H1 (cell line): ENCODE results near the gene CDC42BPB. TPM values are rescaled to one million over a fixed set of nuclear protein-coding genes. Genes with fewer than 3 reads are reported as not detected.
A peak's percentile ranks its signal among the peaks of the same experiment; 100 is the strongest.

Experiments
- CTCF ChIA-PET: fragments of 300-600 bp; sonication (Branson Sonifier 250); formaldehyde crosslinking; loops from one replicate; lab custom pipeline; 2021; ENCODE audit not compliant: partially characterized antibody; lab: Charles Lee
- POLR2A ChIA-PET: fragments of 300-600 bp; sonication (Branson Sonifier 250); formaldehyde crosslinking; loops from one replicate; lab custom pipeline; 2021; ENCODE audit warnings: inconsistent platforms; ENCODE audit not compliant: partially characterized antibody; lab: Charles Lee
- DNase-seq, 2 experiments: peaks; one replicate each; pipeline versions ENCODE4 v3.0.0 to v3.0.0-alpha.2; 2010 to 2022; ENCODE audit warnings: low spot score in 2 of 2, low read depth in 1 of 2, mixed read lengths in 1 of 2
- FAIRE-seq: peaks from 2 replicates; lab custom pipeline; 2011; peaks lifted over from hg19 to GRCh38; lab: Jason Lieb, UNC
- H2AFZ ChIP-seq: 2 replicates; pipeline ENCODE4 v1.8.1; 2012; ENCODE audit warnings: low read length, inconsistent platforms
- H2AK5ac ChIP-seq: 2 replicates; pipeline ENCODE4 v1.6.1; 2013; ENCODE audit warnings: low read depth, low read length
- H2BK120ac ChIP-seq: replicated peaks from 2 replicates; pipeline ENCODE3; 2013; ENCODE audit warnings: low read depth, low read length, inconsistent platforms
- H2BK12ac ChIP-seq: 2 replicates; pipeline ENCODE4 v1.6.1; 2013; ENCODE audit warnings: low read depth, low read length
- H2BK15ac ChIP-seq: 2 replicates; pipeline ENCODE4 v1.6.1; 2013; ENCODE audit warnings: low read length
- H2BK20ac ChIP-seq: 2 replicates; pipeline ENCODE4 v1.6.1; 2013; ENCODE audit warnings: low read length
- H2BK5ac ChIP-seq: 2 replicates; pipeline ENCODE4 v1.6.1; 2013; ENCODE audit warnings: low read depth, low read length
- H3K14ac ChIP-seq: 2 replicates; pipeline ENCODE4 v1.6.1; 2013; ENCODE audit warnings: inconsistent platforms; ENCODE audit not compliant: insufficient read length
- H3K18ac ChIP-seq: 2 replicates; pipeline ENCODE4 v1.6.1; 2013; ENCODE audit warnings: low read length; ENCODE audit errors: extremely low read depth
- H3K23ac ChIP-seq: 2 replicates; pipeline ENCODE4 v1.6.1; 2013; ENCODE audit warnings: inconsistent platforms; ENCODE audit not compliant: insufficient read length
- H3K23me2 ChIP-seq: 2 replicates; pipeline ENCODE4 v1.6.1; 2013; ENCODE audit warnings: low read depth, low read length
- H3K27ac ChIP-seq: 2 replicates; pipeline ENCODE4 v1.6.1; 2011; ENCODE audit warnings: low read depth, low read length, inconsistent platforms
- H3K27me3 ChIP-seq, 4 experiments: replicated peaks in 1 of 4; 1 replicate in 1 of 4; 2 replicates in 3 of 4; pipeline versions ENCODE4 v1.6.1 to v1.8.1; 2011 to 2013; ENCODE audit warnings: low read length in 3 of 4, mild to moderate bottlenecking in 3 of 4, inconsistent platforms in 2 of 4, mixed read lengths in 2 of 4, moderate library complexity in 1 of 4; ENCODE audit not compliant: control insufficient read depth in 3 of 4, insufficient read depth in 3 of 4; ENCODE audit errors: extremely low read depth in 1 of 4
- H3K36me3 ChIP-seq, 4 experiments: 2 replicates each; pipeline versions ENCODE4 v1.6.1 to v1.8.1; 2011 to 2013; ENCODE audit warnings: mild to moderate bottlenecking in 4 of 4, low read length in 3 of 4, moderate library complexity in 2 of 4, control low read depth in 1 of 4, inconsistent platforms in 1 of 4; ENCODE audit not compliant: insufficient read depth in 4 of 4, control insufficient read depth in 2 of 4
- H3K4ac ChIP-seq: replicated peaks from 2 replicates; pipeline ENCODE3; 2013; ENCODE audit warnings: low read length, low read depth, mixed read lengths, inconsistent platforms; ENCODE audit not compliant: insufficient read length
- H3K4me1 ChIP-seq, 4 experiments: replicated peaks in 1 of 4; 1 replicate in 1 of 4; 2 replicates in 3 of 4; pipeline versions ENCODE4 v1.6.1 to v1.8.1; 2011 to 2013; ENCODE audit warnings: low read length in 3 of 4, inconsistent platforms in 2 of 4, mixed read lengths in 1 of 4; ENCODE audit not compliant: insufficient read depth in 4 of 4, control insufficient read depth in 3 of 4
- H3K4me2 ChIP-seq, 2 experiments: 2 replicates each; pipeline versions ENCODE4 v1.6.1 to v1.8.1; 2011 to 2013; ENCODE audit warnings: low read depth in 2 of 2, low read length in 2 of 2, control low read depth in 1 of 2, inconsistent platforms in 1 of 2, mild to moderate bottlenecking in 1 of 2; ENCODE audit not compliant: insufficient read depth in 1 of 2
- H3K4me3 ChIP-seq, 4 experiments: fragments of 200-600, 300-600 bp in 1 of 4; sonication (generic), shearing (Covaris generic), sonication (Bioruptor Twin) in 1 of 4; 2 replicates each; pipeline versions ENCODE4 v1.5.1 to v1.8.1; 2011 to 2016; ENCODE audit warnings: low read length in 4 of 4, low read depth in 3 of 4, control low read depth in 2 of 4, inconsistent platforms in 2 of 4, mild to moderate bottlenecking in 2 of 4, mixed read lengths in 1 of 4, moderate library complexity in 1 of 4; ENCODE audit not compliant: insufficient read depth in 2 of 4; ENCODE audit errors: extremely low read depth in 1 of 4
- H3K56ac ChIP-seq: replicated peaks from 2 replicates; pipeline ENCODE3; 2013; ENCODE audit warnings: low read depth, mild to moderate bottlenecking, mixed read lengths, low read length, inconsistent platforms; ENCODE audit not compliant: insufficient read length
- H3K79me1 ChIP-seq: 2 replicates; pipeline ENCODE4 v1.6.1; 2013; ENCODE audit warnings: low read depth, low read length, control low read depth
- H3K79me2 ChIP-seq, 2 experiments: 2 replicates each; pipeline versions ENCODE4 v1.6.1 to v1.8.1; 2012 to 2013; ENCODE audit warnings: low read length in 2 of 2, mild to moderate bottlenecking in 2 of 2, inconsistent platforms in 1 of 2; ENCODE audit not compliant: insufficient read depth in 2 of 2, control insufficient read depth in 1 of 2
- H3K9ac ChIP-seq, 4 experiments: replicated peaks in 1 of 4; 1 replicate in 1 of 4; 2 replicates in 3 of 4; pipeline versions ENCODE4 v1.6.1 to v1.8.1; 2011 to 2013; ENCODE audit warnings: low read depth in 3 of 4, low read length in 3 of 4, control low read depth in 2 of 4, mild to moderate bottlenecking in 2 of 4, moderate library complexity in 2 of 4, inconsistent platforms in 1 of 4; ENCODE audit errors: extremely low read depth in 1 of 4
- H3K9me3 ChIP-seq, 2 experiments: 2 replicates each; pipeline versions ENCODE4 v1.6.1 to v1.8.1; 2012 to 2013; ENCODE audit warnings: mild to moderate bottlenecking in 2 of 2, moderate library complexity in 2 of 2, control low read depth in 1 of 2, inconsistent platforms in 1 of 2, low read depth in 1 of 2, low read length in 1 of 2, mixed read lengths in 1 of 2; ENCODE audit not compliant: insufficient read depth in 2 of 2
- H4K20me1 ChIP-seq, 2 experiments: replicated peaks in 1 of 2; 2 replicates each; pipeline versions ENCODE3 to v1.8.1; 2011 to 2013; ENCODE audit warnings: inconsistent platforms in 2 of 2, low read length in 2 of 2, mild to moderate bottlenecking in 1 of 2; ENCODE audit not compliant: insufficient read depth in 2 of 2, control insufficient read depth in 1 of 2
- H4K5ac ChIP-seq: 2 replicates; pipeline ENCODE4 v1.6.1; 2013; ENCODE audit warnings: low read length, low read depth, mixed read lengths, inconsistent platforms; ENCODE audit not compliant: insufficient read length
- H4K8ac ChIP-seq: 2 replicates; pipeline ENCODE4 v1.8.0; 2013; ENCODE audit warnings: mild to moderate bottlenecking, moderate library complexity, low read length, inconsistent platforms; ENCODE audit not compliant: insufficient read depth; ENCODE audit errors: extremely low read depth
- H4K91ac ChIP-seq: replicated peaks from 2 replicates; pipeline ENCODE3; 2013; ENCODE audit warnings: low read length, mixed read lengths, inconsistent platforms; ENCODE audit not compliant: insufficient read length
- KDM1A ChIP-seq: fragments of 200-600, 300-600 bp; sonication (generic); IDR thresholded peaks from 2 replicates; pipeline ENCODE4 v1.7.1; 2016; ENCODE audit warnings: mild to moderate bottlenecking, low read length, borderline replicate concordance
- KDM5A ChIP-seq: fragments of 200-600 bp; IDR thresholded peaks from 2 replicates; pipeline ENCODE4 v1.7.1; 2012; ENCODE audit warnings: mild to moderate bottlenecking, low read length, inconsistent platforms, mixed read lengths
- MAX ChIP-seq: IDR thresholded peaks from 2 replicates; pipeline ENCODE4 v1.6.1; 2012; ENCODE audit warnings: inconsistent platforms
- SRF ChIP-seq: IDR thresholded peaks from 2 replicates; pipeline ENCODE4 v1.6.1; 2011; ENCODE audit warnings: mild to moderate bottlenecking, low read depth, low read length, moderate library complexity
- TBP ChIP-seq: IDR thresholded peaks from 2 replicates; pipeline ENCODE4 v1.6.1; 2011; ENCODE audit warnings: low read depth, low read length, improper control_type of control experiment
- WGBS, 2 experiments: shearing (Covaris generic) in 1 of 2; methylation state at CpG; one replicate each; pipeline versions ENCODE4 v1.1.6 to v1.1.7; 2013 to 2015; ENCODE audit warnings: low lambda C conversion rate in 2 of 2, mixed read lengths in 2 of 2, inconsistent platforms in 1 of 2, low coverage in 1 of 2, missing lambda C conversion rate in 1 of 2; ENCODE audit not compliant: insufficient replicate concordance in 2 of 2, insufficient coverage in 1 of 2, insufficient read length in 1 of 2; ENCODE audit errors: extremely low coverage in 1 of 2, missing lambda C conversion rate in 1 of 2; 5-methylcytosine and 5-hydroxymethylcytosine counted together
- polyA plus RNA-seq, 7 experiments: library from polyadenylated mRNA; depleted of rRNA in 3 of 7; stranded (reverse) in 5 of 7; unstranded in 2 of 7; fragments of >200 nt in 5 of 7; fragments of 200-250 nt in 2 of 7; gene quantifications; 1 replicate in 5 of 7; 2 replicates in 1 of 7; 4 replicates in 1 of 7; pipeline versions ENCODE4 v1.2.1 to v1.2.3, GENCODE V29; 2011 to 2013; ENCODE audit warnings: missing spikeins in 2 of 7, mixed read lengths in 2 of 7
- total RNA-seq: library from RNA; stranded (reverse); fragmentation: NEBNext Ultra II Directional; extraction: Animal tissue kit (Norgen Biotek cat#: 25700); gene quantifications from 2 replicates; pipeline ENCODE4 v1.2.1, GENCODE V29; 2021
- TF ChIP-seq, protein P1 (sequence below): IDR thresholded peaks from 2 replicates; pipeline ENCODE4 v1.6.1; 2011; ENCODE audit warnings: low read depth, mild to moderate bottlenecking, low read length; ENCODE audit not compliant: insufficient read depth

Gene CDC42BPB
- total and polyA plus RNA-seq, 2 of the 8 experiments (the other 6 are each of a cell fraction or from before 2014, with no cell fraction given), result 51.2 to 88.2 TPM

- TF ChIP-seq KDM5A (no peak), TBP (no peak), SRF (no peak), KDM1A (no peak), MAX (no peak)
- TF ChIP-seq, protein P1, sequence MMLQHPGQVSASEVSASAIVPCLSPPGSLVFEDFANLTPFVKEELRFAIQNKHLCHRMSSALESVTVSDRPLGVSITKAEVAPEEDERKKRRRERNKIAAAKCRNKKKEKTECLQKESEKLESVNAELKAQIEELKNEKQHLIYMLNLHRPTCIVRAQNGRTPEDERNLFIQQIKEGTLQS, result no peak
- Histone ChIP-seq H3K14ac (no peak overlapping the region), H2AFZ (no peak overlapping the region), H3K23ac (no peak overlapping the region), H4K8ac (no peak overlapping the region), H3K4me2 (no peak overlapping the region), H3K27me3 (no peaks in the 10 kb centered on the region), H2AK5ac (no peak overlapping the region), H3K9me3 (no peaks in the 10 kb centered on the region), H2BK120ac (no peak overlapping the region), H3K4me3 (no peak overlapping the region), H3K9ac (no peak overlapping the region), H4K5ac (no peak overlapping the region), H3K18ac (no peak overlapping the region), H4K20me1 (peaks cover 0 to 8% of the 10 kb centered on the region in 2 experiments), H3K4ac (no peak overlapping the region), H3K79me1 (0 out of 2 replicates have a peak, but pooled peaks cover 2% of the 10 kb centered on the region), H3K79me2 (no peaks in the 10 kb centered on the region), H3K23me2 (no peaks in the 10 kb centered on the region), H2BK5ac (no peak overlapping the region), H3K4me1 (no peaks in the 10 kb centered on the region), H2BK12ac (no peak overlapping the region), H2BK15ac (no peak overlapping the region), H2BK20ac (no peak overlapping the region), H3K27ac (0 out of 2 replicates have a peak overlapping the region, but pooled peaks have one; percentile 27), H3K36me3 (peaks cover 8 to 46% (median 22%) of the 10 kb centered on the region in 4 experiments), H3K56ac (no peak overlapping the region), H4K91ac (no peak overlapping the region)
- WGBS, 2 experiments, result 87% methylated on average over 8 of the region's 8 CpGs; no CpG with 5 or more reads in 1 of the 2 experiments
- FAIRE-seq (no peak), DNase-seq (no peak)
- ChIA-PET POLR2A (no interaction called here), CTCF (interaction anchor here (0.6 to 2.7 kb wide), 3 partner anchors 11 to 436 kb away, joined by 3 to 9 read pairs (median 5); no protein-coding TSS in a partner anchor)
Observed at GRCh38 chr14:102977475-102977874, 79.9 kb downstream of the CDC42BPB start.
